Eye (tissue), 1 donor: ENCODE results near the gene HDAC10.

ENCODE experiments used
- DNase-seq: peaks from one replicate; pipeline ENCODE4 v3.0.0-alpha.2; 2015

Gene HDAC10

DNA sequence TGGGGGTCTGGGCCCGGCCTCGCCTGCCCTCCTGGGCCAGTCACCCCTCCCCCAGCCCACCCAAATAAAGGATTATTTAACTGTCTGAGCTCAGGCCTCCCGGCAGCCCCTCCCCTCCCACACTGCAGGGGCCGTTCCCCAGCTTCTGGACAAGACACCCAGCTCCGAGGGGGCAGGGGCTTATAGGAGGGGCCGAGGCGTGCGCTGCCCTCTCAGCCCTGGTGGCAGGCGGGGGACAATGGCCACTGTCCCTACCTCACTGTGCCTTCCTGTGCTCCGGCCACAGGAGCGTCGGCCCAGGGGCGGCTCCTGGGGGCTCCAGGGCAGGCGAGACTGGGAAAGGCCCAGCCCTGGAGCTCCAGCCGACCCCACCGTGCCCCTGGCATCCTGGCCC lies 52.4 kb downstream of the HDAC10 start:
- no peak for DNase-seq

GRCh38 chr22:50197856-50198623 lies 53.0 kb downstream of the HDAC10 start:
- no peak for DNase-seq

- DNase-seq = no peak
These were observed 53.9 kb downstream of the HDAC10 start for GRCh38 chr22:50197000-50197800.

DNA sequence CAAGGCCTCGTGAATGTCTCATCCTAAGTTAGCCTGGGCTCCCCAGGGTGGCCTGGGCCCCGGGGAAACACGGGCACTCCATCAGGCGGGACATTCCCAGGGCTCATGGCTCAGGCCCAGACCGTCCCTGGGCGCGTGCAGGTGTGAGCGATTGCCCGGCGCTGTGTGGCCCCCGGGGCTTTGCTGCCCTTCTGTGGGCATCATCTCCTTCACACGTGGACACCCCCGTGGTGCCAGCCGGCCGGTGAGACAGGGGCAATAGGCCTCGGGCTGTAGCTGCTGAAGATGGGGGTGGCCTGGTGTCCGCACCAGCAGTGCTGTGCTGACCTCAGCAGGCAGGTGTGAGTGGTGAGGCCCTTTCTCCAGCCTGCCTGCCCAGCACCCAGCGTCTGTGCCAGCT lies 54.8 kb downstream of the HDAC10 start:
- no peak for DNase-seq
